Osteoblast (primary cell): ENCODE data around the gene OR1I1. TPM values are rescaled to one million over a fixed set of nuclear protein-coding genes. Genes with fewer than 3 reads are reported as not detected.
"Not testable (repeated sequence)": the region's sequence is repeated elsewhere in the genome, so short reads cannot be mapped to it uniquely, and the experiment has no call there.

Experiments
- DNase-seq: peaks from one replicate; pipeline ENCODE4 v3.0.0; 2011; ENCODE audit warnings: low spot score, mixed read lengths; ENCODE audit not compliant: insufficient read length; ENCODE audit errors: missing footprints
- H2AFZ ChIP-seq: 2 replicates; pipeline ENCODE4 v1.6.0; 2011; ENCODE audit warnings: mild to moderate bottlenecking, low read length
- H3K27ac ChIP-seq: 2 replicates; pipeline ENCODE4 v1.5.1; 2011; ENCODE audit warnings: mild to moderate bottlenecking, low read depth, low read length, moderate library complexity
- H3K27me3 ChIP-seq: 2 replicates; pipeline ENCODE4 v1.6.0; 2012; ENCODE audit warnings: mild to moderate bottlenecking, control low read depth, inconsistent platforms, low read length, moderate library complexity; ENCODE audit not compliant: insufficient read depth
- H3K36me3 ChIP-seq: 2 replicates; pipeline ENCODE4 v1.5.1; 2011; ENCODE audit warnings: mild to moderate bottlenecking, low read length, control low read depth, moderate library complexity; ENCODE audit not compliant: insufficient read depth
- H3K4me1 ChIP-seq: 2 replicates; pipeline ENCODE4 v1.5.1; 2011; ENCODE audit warnings: mild to moderate bottlenecking, low read length, control low read depth, moderate library complexity; ENCODE audit not compliant: insufficient read depth
- H3K4me2 ChIP-seq: 2 replicates; pipeline ENCODE4 v1.6.0; 2011; ENCODE audit warnings: mild to moderate bottlenecking, low read length; ENCODE audit not compliant: insufficient read depth
- H3K4me3 ChIP-seq: fragments of 200-600 bp; sonication (generic); 3 replicates; pipeline ENCODE4 v1.5.1; 2012; ENCODE audit warnings: mild to moderate bottlenecking, low read length, inconsistent platforms; ENCODE audit not compliant: insufficient read depth
- H3K79me2 ChIP-seq: 2 replicates; pipeline ENCODE4 v1.6.0; 2012; ENCODE audit warnings: mild to moderate bottlenecking, low read length, control low read depth, inconsistent platforms; ENCODE audit not compliant: insufficient read depth
- H3K9me3 ChIP-seq: 2 replicates; pipeline ENCODE4 v1.5.1; 2011; ENCODE audit warnings: low read depth, low read length, control low read depth
- H4K20me1 ChIP-seq: 2 replicates; pipeline ENCODE4 v1.6.0; 2012; ENCODE audit warnings: mild to moderate bottlenecking, low read length, control low read depth; ENCODE audit not compliant: insufficient read depth
- CTCF ChIP-seq: IDR thresholded peaks from 2 replicates; pipeline ENCODE4 v1.5.1; 2011; ENCODE audit warnings: mild to moderate bottlenecking, low read depth, low read length, moderate library complexity; ENCODE audit errors: extremely low read depth
- total RNA-seq: library from RNA; depleted of rRNA; stranded (reverse); fragments of >200 nt; gene quantifications from 2 replicates; pipeline ENCODE4 v1.2.3, GENCODE V29; 2012

The OR1I1 gene
- total RNA-seq, 1 donor = not detected

DNA sequence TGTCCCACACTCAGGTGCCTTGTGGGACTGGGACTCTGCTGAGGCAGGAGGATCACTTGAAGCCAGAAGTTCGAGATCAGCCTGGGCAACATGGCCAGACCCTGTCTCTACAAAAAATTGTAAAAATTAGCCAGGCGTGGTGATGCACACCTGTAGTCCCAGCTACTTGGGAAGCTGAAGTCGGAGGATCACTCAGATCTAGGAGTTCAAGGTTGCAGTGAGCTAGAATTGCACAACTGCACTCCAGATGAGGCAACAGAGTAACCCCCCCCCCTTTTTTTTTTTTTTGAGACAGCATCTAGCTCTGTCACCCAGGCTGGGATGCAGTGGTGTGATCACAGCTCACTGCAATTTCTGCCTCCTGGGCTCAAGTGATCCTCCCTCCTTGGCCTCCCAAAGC, 14.2 kb downstream of the OR1I1 start:
- TF ChIP-seq CTCF = no peak
- H3K4me2 ChIP-seq = no peak overlapping the region
- H3K36me3 ChIP-seq = no peaks in the 10 kb centered on the region
- peaks cover 3% of the 10 kb centered on the region for H3K27me3 ChIP-seq
- H3K27ac ChIP-seq = no peak overlapping the region
- H4K20me1 ChIP-seq = no peaks in the 10 kb centered on the region
- H3K4me1 ChIP-seq = no peaks in the 10 kb centered on the region
- H2AFZ ChIP-seq = no peak overlapping the region
- no peaks in the 10 kb centered on the region for H3K79me2 ChIP-seq
- DNase-seq = no peak
- no peak overlapping the region for H3K4me3 ChIP-seq
- no peaks in the 10 kb centered on the region for H3K9me3 ChIP-seq

DNA sequence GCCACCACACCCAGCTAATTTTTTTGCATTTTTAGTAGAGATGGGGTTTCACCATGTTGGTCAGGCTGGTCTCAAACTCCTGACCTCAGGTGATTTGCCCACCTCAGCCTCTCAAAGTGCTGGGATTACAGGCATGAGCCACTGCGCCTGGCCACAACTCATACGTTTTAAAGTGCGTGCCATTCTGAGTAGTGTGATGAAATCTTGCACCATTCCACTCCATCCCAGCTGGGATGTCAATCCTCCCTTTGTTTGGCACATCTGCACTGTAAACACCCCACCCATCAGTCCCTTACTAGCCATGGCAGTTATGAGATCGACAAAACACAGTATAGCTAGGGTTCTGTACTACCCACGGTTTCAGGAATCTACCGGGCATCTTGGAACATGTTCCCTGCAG, 16.0 kb downstream of the OR1I1 start:
- not testable (repeated sequence) for H3K4me1 ChIP-seq, H3K4me3 ChIP-seq, H3K4me2 ChIP-seq, H3K9me3 ChIP-seq, H4K20me1 ChIP-seq, DNase-seq, H2AFZ ChIP-seq, H3K27me3 ChIP-seq, H3K79me2 ChIP-seq, H3K36me3 ChIP-seq, H3K27ac ChIP-seq

DNA sequence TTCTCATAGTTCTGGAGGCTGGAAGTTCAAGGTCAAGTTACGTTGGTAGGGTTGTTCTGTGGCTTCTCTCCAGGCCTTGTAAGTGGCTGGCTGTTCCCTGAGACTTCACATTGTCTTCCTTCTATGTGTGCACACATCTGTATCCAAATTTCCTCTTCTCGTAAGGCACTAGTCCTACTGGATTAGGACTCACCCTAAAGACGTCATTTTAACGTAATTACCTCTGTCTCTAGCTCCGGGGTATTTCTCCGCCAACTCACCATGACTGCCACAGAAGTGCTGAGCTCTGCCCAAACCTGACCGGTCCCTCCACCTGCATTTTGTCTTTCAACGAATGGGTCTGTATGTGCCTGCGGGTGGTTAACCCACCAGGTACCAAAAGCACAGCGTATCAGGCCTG, 16.4 kb downstream of the OR1I1 start:
- H3K79me2 ChIP-seq = no peaks in the 10 kb centered on the region
- no peak for DNase-seq
- no peak overlapping the region for H3K4me2 ChIP-seq
- H2AFZ ChIP-seq = no peak overlapping the region
- no peak for TF ChIP-seq CTCF
- H3K27ac ChIP-seq = no peak overlapping the region
- no peaks in the 10 kb centered on the region for H3K36me3 ChIP-seq
- no peaks in the 10 kb centered on the region for H4K20me1 ChIP-seq
- peaks cover 3% of the 10 kb centered on the region for H3K27me3 ChIP-seq
- H3K9me3 ChIP-seq = no peaks in the 10 kb centered on the region
- no peak overlapping the region for H3K4me3 ChIP-seq
- H3K4me1 ChIP-seq = no peaks in the 10 kb centered on the region

DNA sequence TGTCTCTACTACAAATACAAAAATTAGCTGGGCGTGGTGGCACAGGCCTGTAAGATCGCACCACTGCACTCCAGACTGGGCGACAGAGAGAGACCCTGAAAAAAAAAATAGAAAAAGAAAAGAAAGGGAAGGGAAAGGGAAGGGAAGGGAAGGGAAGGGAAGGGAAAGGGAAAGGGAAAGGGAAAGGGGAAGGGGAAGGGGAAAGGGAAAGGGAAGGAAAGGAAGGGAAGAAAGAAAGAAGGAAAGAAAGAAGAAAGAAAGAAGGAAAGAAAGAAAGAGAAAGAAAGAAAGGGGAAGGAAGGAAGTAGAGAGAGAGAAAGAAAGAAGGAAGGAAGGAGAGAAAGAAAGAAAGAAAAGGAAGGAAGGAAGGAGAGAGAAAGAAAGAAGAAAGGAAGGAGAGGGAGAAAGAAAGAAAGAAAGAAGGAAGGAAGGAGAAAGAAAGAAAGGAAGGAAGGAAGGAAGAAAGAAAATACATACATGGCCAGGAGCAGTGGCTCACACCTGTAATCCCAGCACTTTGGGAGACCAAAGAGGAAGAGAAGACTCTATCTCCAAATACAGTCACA, 17.1 kb downstream of the OR1I1 start:
- Histone ChIP-seq H3K4me3 (no peak overlapping the region), H3K4me1 (no peaks in the 10 kb centered on the region), H3K4me2 (no peak overlapping the region), H2AFZ (no peak overlapping the region), H3K27me3 (peaks cover 3% of the 10 kb centered on the region), H3K27ac (no peak overlapping the region), H3K79me2 (no peaks in the 10 kb centered on the region), H3K36me3 (no peaks in the 10 kb centered on the region), H3K9me3 (peaks cover 1% of the 10 kb centered on the region), H4K20me1 (no peaks in the 10 kb centered on the region)
- TF ChIP-seq CTCF = no peak
- DNase-seq = no peak
